HCT116 (cell line): Measurements from ENCODE around the gene RBP7. TPM values are rescaled to one million over a fixed set of nuclear protein-coding genes. Genes with fewer than 3 reads are reported as not detected.

ENCODE experiments used
- ATAC-seq: fragments of 200-7000 bp; cut with Tn5 transposase; 2 replicates; pipeline ENCODE4 v1.9.1; 2020; ENCODE audit warnings: mild to moderate bottlenecking, moderate library complexity
- BruUV-seq: library from RNA; stranded (reverse); fragments of 400-500 nt; replicated peaks from 2 replicates; lab custom pipeline; 2021; lab: Mats Ljungman, UMichigan
- CTCF ChIA-PET: fragments of 300-600 bp; sonication (Branson Sonifier 250); formaldehyde crosslinking; loops from one replicate; lab custom pipeline; 2021; ENCODE audit warnings: antibody characterized with exemption; lab: Charles Lee
- POLR2A ChIA-PET: fragments of 300-600, 350-600 bp; sonication (Branson Sonifier 250); formaldehyde crosslinking; loops from one replicate; lab custom pipeline; 2021; ENCODE audit warnings: antibody characterized with exemption; lab: Charles Lee
- RAD21 ChIA-PET, 2 experiments: fragments of 300-600 bp; sonication (Branson Sonifier 250); formaldehyde crosslinking; loops; one replicate each; lab custom pipeline; 2023; ENCODE audit warnings: low total read pairs in 2 of 2; ENCODE audit not compliant: uncharacterized antibody in 2 of 2, unreplicated experiment in 2 of 2, low non-redundant PET in 1 of 2; lab: Charles Lee
- DNase-seq: peaks from one replicate; pipeline ENCODE4 v3.0.0-alpha.2; 2010; ENCODE audit warnings: low read depth, low spot score
- H2AFZ ChIP-seq: fragments of 200-600 bp; shearing (Covaris generic), sonication (generic); 2 replicates; pipeline ENCODE4 v1.6.1; 2017; ENCODE audit warnings: low read depth, mixed run types, mixed read lengths, antibody characterized with exemption, low read length; ENCODE audit not compliant: poor library complexity, severe bottlenecking
- H3K27ac ChIP-seq: 2 replicates; pipeline ENCODE4 v1.5.1; 2012; ENCODE audit warnings: low read depth, low read length
- H3K27me3 ChIP-seq: fragments of 200-600 bp; sonication (generic); 2 replicates; pipeline ENCODE4 v1.6.1; 2016; ENCODE audit warnings: mixed run types, low read length, mixed read lengths; ENCODE audit not compliant: insufficient read depth
- H3K36me3 ChIP-seq, 2 experiments: fragments of 200-500 bp in 1 of 2; fragments of 200-600 bp in 1 of 2; sonication (Bioruptor generic) in 1 of 2; sonication (generic) in 1 of 2; 2 replicates each; pipeline versions ENCODE4 v1.5.1 to v1.6.1; 2014 to 2016; ENCODE audit warnings: low read length in 2 of 2, inconsistent platforms in 1 of 2, mixed read lengths in 1 of 2, mixed run types in 1 of 2; ENCODE audit not compliant: insufficient read depth in 2 of 2, control insufficient read depth in 1 of 2
- H3K4me1 ChIP-seq, 2 experiments: fragments of 200-600 bp in 1 of 2; sonication (generic) in 1 of 2; 2 replicates each; pipeline versions ENCODE4 v1.5.1 to v1.6.1; 2012 to 2017; ENCODE audit warnings: low read length in 2 of 2, inconsistent platforms in 1 of 2, mild to moderate bottlenecking in 1 of 2, mixed read lengths in 1 of 2, mixed run types in 1 of 2, moderate library complexity in 1 of 2; ENCODE audit not compliant: insufficient read depth in 2 of 2, control insufficient read depth in 1 of 2
- H3K4me2 ChIP-seq: fragments of 200-600 bp; sonication (generic); 2 replicates; pipeline ENCODE4 v1.6.1; 2017; ENCODE audit warnings: mixed run types, low read length, mixed read lengths
- H3K4me3 ChIP-seq, 2 experiments: fragments of 200-600 bp in 1 of 2; sonication (generic) in 1 of 2; replicated peaks in 1 of 2; 2 replicates each; pipeline ENCODE4 v1.5.1; 2011 to 2016; ENCODE audit warnings: low read length in 2 of 2, control low read depth in 1 of 2, low read depth in 1 of 2, mild to moderate bottlenecking in 1 of 2, mixed read lengths in 1 of 2, mixed run types in 1 of 2
- H3K79me2 ChIP-seq: fragments of 200-600 bp; sonication (generic); 2 replicates; pipeline ENCODE4 v1.6.1; 2017; ENCODE audit warnings: mild to moderate bottlenecking, mixed run types, low read length, moderate library complexity, mixed read lengths; ENCODE audit not compliant: insufficient read depth
- H3K9ac ChIP-seq: fragments of 200-600 bp; sonication (generic); 2 replicates; pipeline ENCODE4 v1.6.1; 2016; ENCODE audit warnings: low read length, mixed read lengths
- H3K9me2 ChIP-seq: fragments of 200-600 bp; sonication (generic), shearing (Covaris generic); 2 replicates; pipeline ENCODE4 v1.6.1; 2017; ENCODE audit warnings: mixed run types, mild to moderate bottlenecking, moderate library complexity; ENCODE audit not compliant: insufficient read depth
- H3K9me3 ChIP-seq, 2 experiments: fragments of 200-500 bp in 1 of 2; fragments of 200-600 bp in 1 of 2; sonication (Bioruptor generic) in 1 of 2; sonication (generic) in 1 of 2; 2 replicates each; pipeline ENCODE4 v1.6.1; 2014 to 2017; ENCODE audit warnings: low read length in 2 of 2, mixed read lengths in 2 of 2, inconsistent platforms in 1 of 2, low read depth in 1 of 2, mild to moderate bottlenecking in 1 of 2, mixed run types in 1 of 2, moderate library complexity in 1 of 2; ENCODE audit not compliant: control insufficient read depth in 1 of 2, insufficient read depth in 1 of 2
- H4K20me1 ChIP-seq: fragments of 200-600 bp; sonication (generic), shearing (Covaris generic); 2 replicates; pipeline ENCODE4 v1.6.1; 2017; ENCODE audit warnings: mixed run types, mild to moderate bottlenecking, moderate library complexity; ENCODE audit not compliant: insufficient read depth
- CEBPB ChIP-seq: IDR thresholded peaks from 2 replicates; pipeline ENCODE4 v1.6.1; 2012; ENCODE audit warnings: low read depth
- EZH2phosphoT487 ChIP-seq: fragments of 200-600 bp; IDR thresholded peaks from 2 replicates; pipeline ENCODE4 v1.6.1; 2018; ENCODE audit warnings: antibody characterized with exemption, borderline replicate concordance
- FOSL1 ChIP-seq: IDR thresholded peaks from 2 replicates; pipeline ENCODE4 v1.6.1; 2012; ENCODE audit warnings: low read depth
- JUND ChIP-seq: IDR thresholded peaks from 2 replicates; pipeline ENCODE4 v1.6.1; 2012
- RAD21 ChIP-seq: IDR thresholded peaks from 2 replicates; pipeline ENCODE4 v1.6.1; 2012; ENCODE audit warnings: low read depth, mild to moderate bottlenecking
- SIN3A ChIP-seq: IDR thresholded peaks from 2 replicates; pipeline ENCODE4 v1.6.1; 2012; ENCODE audit warnings: low read depth
- SP1 ChIP-seq: IDR thresholded peaks from 2 replicates; pipeline ENCODE4 v1.6.1; 2012; ENCODE audit warnings: low read depth
- SRF ChIP-seq: IDR thresholded peaks from 2 replicates; pipeline ENCODE4 v1.6.1; 2012; ENCODE audit warnings: low read depth
- TCF7L2 ChIP-seq: IDR thresholded peaks from 2 replicates; pipeline ENCODE4 v1.7.0; 2011; ENCODE audit warnings: borderline replicate concordance, inconsistent platforms; ENCODE audit not compliant: insufficient read depth, insufficient read length; ENCODE audit errors: extremely low read depth
- YY1 ChIP-seq: IDR thresholded peaks from 2 replicates; pipeline ENCODE4 v1.6.1; 2011; ENCODE audit warnings: low read length, low read depth, moderate library complexity, mild to moderate bottlenecking; ENCODE audit not compliant: insufficient replicate concordance; ENCODE audit errors: extremely low read depth
- ZFX ChIP-seq: fragments of 450-650 bp; IDR thresholded peaks from 2 replicates; pipeline ENCODE4 v1.6.1; 2017
- ZNF274 ChIP-seq: fragments of 200-500 bp; sonication (Bioruptor generic); IDR thresholded peaks from 2 replicates; pipeline ENCODE4 v1.6.1; 2014; ENCODE audit warnings: mild to moderate bottlenecking, low read depth, low read length, inconsistent platforms
- intact Hi-C: fragments of 100-400 bp; cut with micrococcal nuclease; formaldehyde crosslinking; loops from 2 replicates; pipeline ENCODE4 v1.10.0; 2022
- total RNA-seq: library from RNA; stranded (reverse); gene quantifications from one replicate; pipeline ENCODE4 v1.2.1, GENCODE V29; 2021; ENCODE audit not compliant: unreplicated experiment
- TF ChIP-seq, protein P1 (sequence below), 3 experiments: fragments of 200-600 bp in 1 of 3; sonication (generic) in 1 of 3; IDR thresholded peaks in 2 of 3; conservative IDR thresholded peaks in 1 of 3; 2 replicates each; pipeline ENCODE4 v1.5.1; 2012 to 2017; ENCODE audit warnings: low read depth in 2 of 3, low read length in 2 of 3, antibody characterized with exemption in 1 of 3, borderline replicate concordance in 1 of 3, control low read depth in 1 of 3, mild to moderate bottlenecking in 1 of 3, mixed read lengths in 1 of 3, mixed run types in 1 of 3, moderate library complexity in 1 of 3; ENCODE audit not compliant: insufficient read depth in 1 of 3
- TF ChIP-seq, protein P2 (sequence below): IDR thresholded peaks from 2 replicates; pipeline ENCODE4 v1.6.1; 2012

The RBP7 gene
- total RNA-seq, 1 experiment from 2014 or later = 45.6 TPM

- TF ChIP-seq SP1 (no peak), CEBPB (no peak), EZH2phosphoT487 (no peak), SIN3A (no peak), ZFX (no peak), YY1 (no peak), JUND (no peak), FOSL1 (no peak), ZNF274 (no peak), TCF7L2 (no peak), SRF (no peak), RAD21 (no peak)
- TF ChIP-seq, protein P1, sequence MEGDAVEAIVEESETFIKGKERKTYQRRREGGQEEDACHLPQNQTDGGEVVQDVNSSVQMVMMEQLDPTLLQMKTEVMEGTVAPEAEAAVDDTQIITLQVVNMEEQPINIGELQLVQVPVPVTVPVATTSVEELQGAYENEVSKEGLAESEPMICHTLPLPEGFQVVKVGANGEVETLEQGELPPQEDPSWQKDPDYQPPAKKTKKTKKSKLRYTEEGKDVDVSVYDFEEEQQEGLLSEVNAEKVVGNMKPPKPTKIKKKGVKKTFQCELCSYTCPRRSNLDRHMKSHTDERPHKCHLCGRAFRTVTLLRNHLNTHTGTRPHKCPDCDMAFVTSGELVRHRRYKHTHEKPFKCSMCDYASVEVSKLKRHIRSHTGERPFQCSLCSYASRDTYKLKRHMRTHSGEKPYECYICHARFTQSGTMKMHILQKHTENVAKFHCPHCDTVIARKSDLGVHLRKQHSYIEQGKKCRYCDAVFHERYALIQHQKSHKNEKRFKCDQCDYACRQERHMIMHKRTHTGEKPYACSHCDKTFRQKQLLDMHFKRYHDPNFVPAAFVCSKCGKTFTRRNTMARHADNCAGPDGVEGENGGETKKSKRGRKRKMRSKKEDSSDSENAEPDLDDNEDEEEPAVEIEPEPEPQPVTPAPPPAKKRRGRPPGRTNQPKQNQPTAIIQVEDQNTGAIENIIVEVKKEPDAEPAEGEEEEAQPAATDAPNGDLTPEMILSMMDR (IDR thresholded peaks at IDR 0.05 in 2 of 3, conservative IDR thresholded peaks at IDR 0.05 in 1 of 3; ENCODE audit: borderline replicate concordance in 1 of 3, insufficient read depth in 1 of 3, low read depth in 2 of 3, low read length in 2 of 3) = no peak
- TF ChIP-seq, protein P2, sequence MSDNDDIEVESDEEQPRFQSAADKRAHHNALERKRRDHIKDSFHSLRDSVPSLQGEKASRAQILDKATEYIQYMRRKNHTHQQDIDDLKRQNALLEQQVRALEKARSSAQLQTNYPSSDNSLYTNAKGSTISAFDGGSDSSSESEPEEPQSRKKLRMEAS = no peak
- no peaks in the 10 kb centered on the region for H3K36me3 ChIP-seq
- no peak for ATAC-seq
- H3K9ac ChIP-seq = no peak overlapping the region
- H3K4me2 ChIP-seq = no peak overlapping the region
- intact Hi-C loops = no loop called here
- H3K27ac ChIP-seq = no peak overlapping the region
- H4K20me1 ChIP-seq = no peaks in the 10 kb centered on the region
- no peaks in the 10 kb centered on the region for H3K9me3 ChIP-seq
- no peak overlapping the region for H2AFZ ChIP-seq
- ChIA-PET RAD21 (no interaction called here), POLR2A (no interaction called here), CTCF (no interaction called here)
- no peak overlapping the region for H3K4me3 ChIP-seq
- no peaks in the 10 kb centered on the region for H3K27me3 ChIP-seq
- peaks cover 83% of the 10 kb centered on the region for H3K79me2 ChIP-seq
- H3K4me1 ChIP-seq = no peaks in the 10 kb centered on the region
- no peaks in the 10 kb centered on the region for H3K9me2 ChIP-seq
- no peak for DNase-seq
- BruUV-seq = no TSS peak
These were observed 55.3 kb downstream of the RBP7 start for GRCh38 chr1:10052347-10052746.
